GM10248 (cell line): ENCODE results near the gene ITGB1.
"Not testable (repeated sequence)": the region's sequence is repeated elsewhere in the genome, so short reads cannot be mapped to it uniquely, and the experiment has no call there.

ENCODE experiments used
- CTCF ChIA-PET: fragments of 300-600 bp; sonication (Branson Sonifier 250); formaldehyde crosslinking; extraction: SDS; loops from one replicate; lab custom pipeline; 2021; ENCODE audit warnings: antibody characterized with exemption; lab: Yijun Ruan, JAX
- POLR2A ChIA-PET: fragments of 350-650 bp; sonication (Branson Sonifier 250); formaldehyde crosslinking; extraction: SDS; loops from one replicate; lab custom pipeline; 2020; ENCODE audit warnings: antibody characterized with exemption; lab: Yijun Ruan, JAX
- DNase-seq: peaks from one replicate; pipeline ENCODE4 v3.0.0; 2012; ENCODE audit errors: extremely low spot score
- TF ChIP-seq, protein P1 (sequence below): IDR thresholded peaks from 2 replicates; pipeline ENCODE4 v1.5.1; 2012; ENCODE audit warnings: mild to moderate bottlenecking, low read depth; ENCODE audit errors: extremely low read depth, missing control alignments, control extremely low read depth

Gene ITGB1

DNA sequence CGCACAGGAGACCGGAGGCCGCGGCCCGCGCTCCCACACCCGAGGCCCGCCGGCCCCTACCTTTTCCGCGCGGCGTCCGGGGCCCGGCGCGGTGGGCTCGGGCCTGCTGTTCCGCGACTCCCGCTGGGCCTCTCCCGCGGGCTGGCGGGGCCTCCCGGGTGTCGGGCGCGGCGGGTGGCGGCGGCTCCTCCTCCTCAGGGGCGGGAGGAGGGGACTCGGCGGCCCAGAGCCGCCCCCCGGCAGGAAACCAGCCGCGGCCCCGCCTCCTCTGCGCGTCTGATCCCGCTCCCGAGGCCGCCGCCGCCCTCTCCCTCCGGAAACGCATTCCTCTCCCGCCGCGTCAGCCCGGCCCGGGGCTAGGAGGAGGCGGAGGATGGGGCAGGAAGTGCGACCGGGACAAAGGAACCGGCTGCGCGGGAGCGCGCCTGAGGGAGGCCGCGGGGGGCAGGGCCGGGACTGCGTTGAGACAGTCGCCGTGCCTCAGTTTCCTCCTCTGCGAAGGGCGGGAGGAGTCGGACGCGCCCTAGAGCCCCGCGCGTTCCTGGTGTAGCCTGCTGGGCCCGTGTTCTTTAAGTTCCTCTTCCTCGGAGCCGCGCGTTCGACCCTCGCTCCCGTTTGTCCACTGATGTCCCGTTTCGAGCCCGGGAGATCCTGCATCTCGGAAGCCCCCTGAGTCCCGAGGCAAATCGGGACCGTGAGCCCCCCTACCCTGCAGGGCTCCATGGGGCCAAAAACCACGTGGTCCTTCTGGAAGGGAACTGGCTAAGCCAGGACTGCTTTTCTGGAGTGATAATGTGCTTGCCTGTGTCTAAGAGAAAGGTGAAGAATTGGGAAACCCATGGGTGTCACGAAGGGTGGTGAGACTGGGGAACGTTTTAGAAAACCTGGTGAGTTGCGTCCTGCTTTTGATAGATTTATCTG lies at the start of gene ITGB1:
TSS of gene ITGB1 (minus strand) at position 146 of the 921 bp plus-strand sequence. CDS start 22,672 bp downstream, outside the sequence.
- TF ChIP-seq, protein P1, sequence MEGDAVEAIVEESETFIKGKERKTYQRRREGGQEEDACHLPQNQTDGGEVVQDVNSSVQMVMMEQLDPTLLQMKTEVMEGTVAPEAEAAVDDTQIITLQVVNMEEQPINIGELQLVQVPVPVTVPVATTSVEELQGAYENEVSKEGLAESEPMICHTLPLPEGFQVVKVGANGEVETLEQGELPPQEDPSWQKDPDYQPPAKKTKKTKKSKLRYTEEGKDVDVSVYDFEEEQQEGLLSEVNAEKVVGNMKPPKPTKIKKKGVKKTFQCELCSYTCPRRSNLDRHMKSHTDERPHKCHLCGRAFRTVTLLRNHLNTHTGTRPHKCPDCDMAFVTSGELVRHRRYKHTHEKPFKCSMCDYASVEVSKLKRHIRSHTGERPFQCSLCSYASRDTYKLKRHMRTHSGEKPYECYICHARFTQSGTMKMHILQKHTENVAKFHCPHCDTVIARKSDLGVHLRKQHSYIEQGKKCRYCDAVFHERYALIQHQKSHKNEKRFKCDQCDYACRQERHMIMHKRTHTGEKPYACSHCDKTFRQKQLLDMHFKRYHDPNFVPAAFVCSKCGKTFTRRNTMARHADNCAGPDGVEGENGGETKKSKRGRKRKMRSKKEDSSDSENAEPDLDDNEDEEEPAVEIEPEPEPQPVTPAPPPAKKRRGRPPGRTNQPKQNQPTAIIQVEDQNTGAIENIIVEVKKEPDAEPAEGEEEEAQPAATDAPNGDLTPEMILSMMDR = no peak
- DNase-seq = peak; percentile 90
- ChIA-PET CTCF (interaction anchor here (1.0 to 1.1 kb wide), 2 partner anchors 14 to 18 kb away, joined by 3 to 5 read pairs; no protein-coding TSS in a partner anchor), POLR2A (no interaction called here)

DNA sequence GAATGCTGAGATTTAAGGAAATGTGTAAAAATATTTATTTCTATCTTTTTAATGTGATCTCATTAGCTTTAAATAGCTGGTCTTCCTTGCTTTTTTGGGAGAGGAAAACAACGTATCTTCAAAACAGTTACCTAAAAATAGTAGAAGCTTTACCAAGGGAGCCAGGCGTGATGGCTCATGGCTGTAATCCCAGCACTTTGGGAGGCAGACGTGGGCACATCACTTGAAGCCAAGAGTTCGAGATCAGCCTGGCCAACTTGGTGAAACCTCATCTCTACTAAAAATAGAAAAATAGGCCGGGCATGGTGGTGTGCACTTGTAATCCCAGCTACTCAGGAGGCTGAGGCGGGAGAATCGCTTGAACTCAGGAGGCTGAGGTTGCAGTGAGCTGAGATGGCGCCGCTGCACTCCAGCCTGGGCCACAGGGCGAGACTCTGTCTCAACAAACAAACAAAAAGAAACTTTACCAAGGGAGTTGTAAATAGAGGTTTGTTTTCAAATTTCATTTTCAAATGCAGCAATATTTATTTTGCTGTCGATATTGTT lies 48.4 kb upstream of the ITGB1 start:
- ChIA-PET POLR2A (no interaction called here), CTCF (interaction anchor here (0.8 to 1.5 kb wide), 3 partner anchors 210 to 215 kb away, joined by 3 to 5 read pairs (median 4); no protein-coding TSS in a partner anchor)
- no peak for DNase-seq
- TF ChIP-seq, protein P1 = no peak

DNA sequence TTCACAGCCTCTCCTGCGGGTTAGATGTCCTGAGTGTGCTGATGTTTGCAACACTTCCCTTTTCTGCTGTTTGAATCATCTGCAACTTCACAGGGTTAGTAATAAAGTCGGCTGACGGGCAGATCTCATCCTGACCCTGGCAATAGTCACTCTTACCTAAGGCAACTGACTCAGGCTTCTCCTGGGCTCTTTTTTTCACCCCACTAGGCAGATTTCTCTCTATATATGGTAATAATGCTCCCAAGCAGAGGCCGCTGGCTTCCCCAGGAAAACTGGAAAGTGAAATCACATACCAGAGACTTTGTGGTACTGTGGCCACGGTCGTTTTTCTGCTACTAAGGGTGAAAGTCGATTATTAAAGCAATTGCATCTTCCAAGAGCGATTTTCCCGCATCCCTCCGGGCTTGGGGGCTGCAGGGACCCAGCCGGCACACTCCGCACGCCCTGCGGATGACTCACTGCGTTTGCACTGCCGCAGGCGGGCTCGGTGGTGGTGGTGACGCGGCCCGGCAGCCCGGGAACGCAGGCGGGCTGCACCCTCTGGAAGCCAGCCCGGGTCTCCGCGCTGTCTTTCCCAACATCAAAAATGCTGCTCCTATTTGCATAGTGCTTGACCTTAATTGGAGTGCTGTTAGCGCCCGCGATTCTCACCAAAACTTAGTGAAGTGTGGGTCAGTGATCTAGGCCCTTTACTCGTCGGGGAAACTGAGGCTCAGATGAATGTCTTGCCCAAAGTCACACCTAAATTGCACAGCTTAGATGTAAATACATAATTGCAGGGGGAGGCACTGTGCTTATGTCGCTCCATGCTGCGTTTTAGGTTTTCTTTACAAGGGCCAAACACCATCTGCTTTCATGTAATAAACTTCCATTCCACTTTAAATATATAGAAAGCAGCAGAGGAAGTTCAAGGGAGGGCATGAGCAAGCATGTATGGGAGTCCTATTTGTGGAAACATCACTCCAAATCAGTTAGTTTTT lies 47.6 kb upstream of the ITGB1 start:
- ChIA-PET POLR2A (no interaction called here), CTCF (interaction anchor here (0.8 kb wide), 1 partner anchor 210 kb away, joined by 3 read pairs; no protein-coding TSS in a partner anchor)
- DNase-seq = peak; percentile 40
- TF ChIP-seq, protein P1 = no peak

GRCh38 chr10:33001908-33002492 lies 44.0 kb upstream of the ITGB1 start:
- ChIA-PET POLR2A (no interaction called here), CTCF (interaction anchor here (0.7 to 1.4 kb wide), 4 partner anchors 17 to 207 kb away, joined by 3 to 4 read pairs (median 3); no protein-coding TSS in a partner anchor)
- TF ChIP-seq, protein P1 = no peak
- no peak for DNase-seq

DNA sequence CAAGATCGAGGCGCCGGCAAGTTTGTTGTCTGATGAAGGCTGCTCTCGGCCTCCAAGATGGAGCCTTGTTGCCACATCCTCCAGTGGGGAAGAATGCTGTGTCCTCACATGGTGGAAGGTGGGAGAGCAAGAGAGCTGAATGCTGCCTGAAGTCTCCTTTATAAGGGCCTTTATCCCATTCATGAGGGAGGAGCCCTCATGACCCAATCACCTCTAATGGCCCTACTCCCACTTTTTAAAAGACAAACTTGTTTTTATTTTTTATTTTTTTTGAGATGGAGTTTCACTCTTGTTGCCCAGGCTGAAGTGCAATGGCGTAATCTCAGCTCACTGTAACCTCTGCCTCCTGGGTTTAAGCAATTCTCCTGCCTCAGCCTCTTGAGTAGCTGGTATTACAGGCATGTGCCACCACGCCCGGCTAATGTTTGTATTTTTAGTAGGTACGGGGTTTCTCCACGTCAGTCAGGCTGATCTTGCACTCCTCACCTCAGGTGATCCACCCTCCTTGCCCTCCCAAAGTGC lies 40.1 kb upstream of the ITGB1 start:
- POLR2A ChIA-PET, DNase-seq: not testable (repeated sequence)
- CTCF ChIA-PET = interaction anchor here (0.8 to 1.2 kb wide), 2 partner anchors 10 to 11 kb away, joined by 3 read pairs; no protein-coding TSS in a partner anchor

DNA sequence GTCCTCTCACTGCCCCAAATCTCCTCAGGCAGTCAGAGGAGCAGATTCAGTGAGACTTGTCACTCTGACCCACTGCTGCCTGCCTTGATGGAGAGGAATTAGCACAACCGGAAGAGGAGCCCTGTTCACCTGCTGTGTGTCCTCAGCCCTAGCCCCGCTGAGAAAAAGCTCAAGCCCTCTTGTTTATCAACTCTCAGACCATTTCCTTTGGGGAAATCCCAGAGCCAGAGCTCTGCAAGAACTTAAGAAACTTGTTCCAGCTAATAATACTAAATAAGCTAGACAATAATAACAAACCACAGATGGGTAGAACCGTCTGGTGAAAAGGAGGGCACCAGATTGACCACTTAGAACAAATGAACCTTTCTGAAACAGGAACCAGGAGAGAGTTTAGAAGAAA lies 37.7 kb upstream of the ITGB1 start:
- ChIA-PET POLR2A (no interaction called here), CTCF (interaction anchor here (3.3 kb wide), 1 partner anchor 14 kb away, joined by 11 read pairs; no protein-coding TSS in a partner anchor)
- no peak for DNase-seq
- TF ChIP-seq, protein P1 = no peak
